ENCODE results near the gene HTR1B.

- TF ChIP-seq CTCF (IDR thresholded peaks at IDR 0.05; ENCODE audit: extremely low read depth in 1 of 2, insufficient read depth in 1 of 2, low read depth in 1 of 2, low read length in 2 of 2): no peak
- TF ChIP-seq POLR2AphosphoS5 (IDR thresholded peaks at IDR 0.05; ENCODE audit: insufficient read depth, low read depth, low read length): no peak
- TF ChIP-seq POLR2A (IDR thresholded peaks at IDR 0.05; ENCODE audit: low read depth, low read length): no peak
- no peak for TF ChIP-seq EZH2 (IDR thresholded peaks at IDR 0.05; ENCODE audit: borderline replicate concordance, low read depth, low read length, severe bottlenecking)
- no peak for TF ChIP-seq MYC (IDR thresholded peaks at IDR 0.05; ENCODE audit: low read depth, low read length)
- no peak for TF ChIP-seq JUN (IDR thresholded peaks at IDR 0.05; ENCODE audit: borderline replicate concordance, insufficient read depth, insufficient read length, low read depth)
Measured at GRCh38 chr6:77487808-77488425, 24.6 kb upstream of the HTR1B start.
